GM18519 (cell line): ENCODE measurements around the gene PKHD1.
A peak's percentile ranks its signal among the peaks of the same experiment; 100 is the strongest.
"Not testable (repeated sequence)": the region's sequence is repeated elsewhere in the genome, so short reads cannot be mapped to it uniquely, and the experiment has no call there.

Experiments used
- ATAC-seq: cut with Tn5 transposase; IDR thresholded peaks from one replicate; pipeline ENCODE4 v1.9.1; 2021; ENCODE audit warnings: mild to moderate bottlenecking, moderate library complexity; ENCODE audit not compliant: unreplicated experiment, low FRiP score

PKHD1 gene

DNA sequence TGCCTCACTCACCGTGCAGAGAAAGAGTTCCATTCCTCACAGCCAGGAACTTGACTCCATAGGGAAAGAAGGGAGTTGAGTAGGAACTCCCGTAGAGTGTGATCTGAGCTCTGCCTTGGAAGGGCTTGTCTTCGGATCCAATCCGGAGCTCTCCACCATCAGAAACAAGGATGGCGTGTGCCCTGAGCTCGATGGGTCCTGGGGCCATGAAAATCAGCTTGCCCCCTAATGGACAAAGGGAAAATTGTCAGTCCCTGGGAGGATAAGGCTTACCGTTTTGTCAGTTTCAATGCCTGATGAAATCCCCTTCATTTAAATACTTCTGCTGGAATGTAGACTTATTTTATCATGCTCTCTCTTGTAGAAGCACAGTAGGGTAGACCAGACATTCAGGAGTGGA is 153.3 kb downstream of the PKHD1 start:
- peak; percentile 42 for ATAC-seq

DNA sequence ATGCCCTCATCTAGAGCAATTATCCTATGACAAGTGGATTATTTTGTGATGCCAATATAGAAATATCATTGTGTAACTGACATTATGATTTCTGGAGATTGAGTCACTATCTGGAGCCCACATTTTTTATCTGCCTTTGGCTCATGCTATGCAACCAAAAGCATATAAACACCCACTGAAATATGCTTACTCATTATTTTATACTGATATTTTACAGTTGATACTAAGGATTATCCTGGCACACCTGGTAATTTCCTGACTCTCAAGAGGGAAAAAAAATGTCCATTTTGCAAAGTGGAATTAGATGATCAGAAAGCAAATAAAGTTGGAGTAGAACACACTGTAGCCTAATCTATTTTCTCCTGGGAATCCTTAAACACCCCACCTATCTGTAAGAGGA is 154.5 kb downstream of the PKHD1 start:
- ATAC-seq: no peak

DNA sequence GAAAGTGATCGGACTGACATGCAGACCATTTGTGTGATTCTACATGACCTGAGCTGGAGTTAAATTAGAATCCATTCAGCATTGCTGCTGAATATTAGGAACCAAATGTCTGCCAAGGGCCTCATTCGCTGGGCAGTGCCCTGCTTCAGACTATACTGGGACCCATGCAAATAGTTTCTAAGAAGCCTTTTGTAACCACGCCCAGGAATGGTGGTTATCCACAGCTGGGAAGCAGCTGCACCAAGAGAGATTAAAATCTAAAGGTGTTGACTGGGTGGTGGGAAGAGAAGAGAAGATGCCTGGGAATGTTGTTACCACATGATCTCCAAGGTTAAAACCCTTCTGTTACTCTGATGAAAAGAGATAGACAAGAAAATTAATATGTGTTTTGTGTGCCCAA is 156.8 kb downstream of the PKHD1 start:
- no peak for ATAC-seq

DNA sequence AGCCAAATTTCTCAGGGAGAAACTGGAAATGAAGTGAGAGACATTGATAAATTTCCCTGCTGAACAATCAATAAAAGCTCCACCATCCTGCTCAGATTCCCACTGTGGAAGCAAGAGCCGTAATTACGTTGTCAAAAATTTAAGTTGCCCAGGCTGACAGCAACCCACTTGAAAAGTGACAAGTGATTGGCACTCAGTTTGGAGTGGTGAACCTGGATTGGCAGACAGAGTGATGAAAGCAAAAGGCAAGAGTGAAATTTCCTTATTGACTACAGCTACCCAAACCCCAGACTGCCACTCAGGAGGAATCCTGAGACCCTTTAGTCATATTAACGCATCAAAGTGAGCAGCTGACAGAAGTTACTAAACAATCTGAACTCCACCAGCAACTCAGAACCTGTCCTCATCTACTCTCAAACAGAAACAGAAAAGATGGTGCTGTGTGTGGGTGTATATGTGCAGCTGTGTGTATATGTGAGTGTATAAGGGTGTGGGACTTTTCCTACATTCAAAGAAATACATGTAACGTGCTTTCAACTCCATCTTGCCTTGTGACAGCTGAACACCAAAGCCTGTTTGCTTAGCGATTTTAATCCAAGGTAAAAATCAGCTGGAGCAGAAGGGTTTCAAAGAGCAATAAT is 157.4 kb downstream of the PKHD1 start:
- no peak for ATAC-seq

DNA sequence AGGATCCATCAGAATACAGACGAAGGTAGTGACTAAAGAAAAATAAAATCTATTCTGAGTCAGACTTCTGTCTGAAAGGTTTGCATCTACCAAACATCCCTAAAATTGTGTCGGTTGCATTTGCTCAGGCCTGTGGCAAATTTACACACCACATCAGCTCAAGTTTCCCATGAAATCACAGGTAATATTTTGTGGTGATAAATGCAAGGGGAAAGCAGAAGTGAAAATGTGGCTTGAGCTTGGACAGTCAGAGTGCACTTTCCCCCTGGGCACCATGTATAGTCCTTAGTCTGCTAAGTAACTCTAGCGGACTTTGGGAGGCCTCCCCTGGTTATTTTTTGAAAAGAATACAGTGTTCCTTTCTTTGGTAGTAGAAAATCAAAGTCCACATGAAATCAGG is 159.1 kb downstream of the PKHD1 start:
- peak; percentile 72 for ATAC-seq

DNA sequence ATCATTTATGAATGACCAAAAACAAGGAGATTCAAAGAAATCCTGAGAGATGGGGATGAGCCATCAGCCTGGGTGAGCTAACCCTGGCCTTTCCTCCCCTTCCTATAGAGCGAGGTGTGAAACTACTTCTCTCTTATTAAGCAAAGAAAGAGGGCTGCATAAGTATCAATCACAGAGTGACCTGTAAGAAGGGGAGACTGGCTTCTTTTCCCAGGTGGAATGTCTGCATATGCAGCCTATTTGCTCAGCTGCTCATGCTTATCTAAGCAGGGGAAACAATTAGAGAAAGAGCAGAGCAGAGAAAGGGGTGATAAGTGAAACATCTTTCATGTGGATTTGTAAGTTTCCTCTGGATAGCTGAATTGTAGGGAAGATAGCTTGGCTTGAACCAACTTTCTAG is 160.0 kb downstream of the PKHD1 start:
- ATAC-seq: no peak

DNA sequence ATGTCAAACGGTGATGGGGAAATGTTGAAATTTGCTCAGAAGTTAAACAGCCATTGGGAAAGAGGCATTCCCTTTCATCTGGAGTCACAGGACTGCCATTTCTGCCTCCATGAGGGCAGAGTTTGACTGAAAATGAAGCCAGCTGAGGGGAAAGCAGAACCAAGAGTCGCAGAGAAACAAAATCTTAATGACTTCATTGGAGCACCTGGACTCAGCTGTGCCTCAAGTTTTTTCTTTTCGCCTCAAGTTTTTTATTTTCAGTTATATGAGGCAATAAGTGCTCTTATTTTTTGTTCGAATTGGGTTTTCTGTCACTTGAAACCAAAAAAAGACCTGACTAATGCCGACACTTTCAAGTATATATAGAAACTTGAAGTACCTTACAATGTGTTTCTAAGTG is 161.3 kb downstream of the PKHD1 start:
- no peak for ATAC-seq

DNA sequence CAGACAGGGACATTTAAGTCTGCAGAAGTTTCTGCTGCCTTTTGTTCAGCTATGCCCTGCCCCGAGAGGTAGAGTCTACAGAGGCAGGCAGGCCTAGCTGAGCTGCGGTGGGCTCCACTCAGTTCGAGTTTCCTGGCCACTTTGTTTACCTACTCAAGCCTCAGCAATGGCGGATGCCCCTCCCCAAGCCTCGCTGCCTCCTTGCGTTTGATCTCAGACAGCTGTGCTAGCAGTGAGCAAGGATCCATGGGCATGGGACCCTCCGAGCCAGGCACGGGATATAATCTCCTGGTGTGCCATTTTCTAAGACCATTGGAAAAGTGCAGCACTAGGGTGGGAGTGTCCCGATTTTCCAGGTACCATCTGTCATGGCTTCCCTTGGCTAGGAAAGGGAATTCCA is 164.9 kb downstream of the PKHD1 start:
- not testable (repeated sequence) for ATAC-seq

DNA sequence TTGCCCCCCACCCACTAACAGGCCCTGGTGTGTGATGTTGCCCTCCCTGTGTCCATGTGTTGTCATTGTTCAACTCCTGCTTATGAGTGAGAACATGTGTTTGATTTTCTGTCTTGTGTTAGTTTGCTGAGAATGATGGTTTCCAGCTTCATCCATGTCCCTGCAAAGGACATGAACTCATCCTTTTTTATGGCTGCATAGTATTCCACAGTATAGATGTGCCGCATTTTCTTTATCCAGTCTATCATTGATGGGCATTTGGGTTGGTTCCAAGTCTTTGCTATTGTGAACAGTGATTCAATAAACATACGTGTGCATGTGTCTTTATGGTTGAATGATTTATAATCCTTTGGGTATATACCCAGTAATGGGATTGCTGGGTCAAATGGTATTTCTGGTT is 169.1 kb downstream of the PKHD1 start:
- not testable (repeated sequence) for ATAC-seq

DNA sequence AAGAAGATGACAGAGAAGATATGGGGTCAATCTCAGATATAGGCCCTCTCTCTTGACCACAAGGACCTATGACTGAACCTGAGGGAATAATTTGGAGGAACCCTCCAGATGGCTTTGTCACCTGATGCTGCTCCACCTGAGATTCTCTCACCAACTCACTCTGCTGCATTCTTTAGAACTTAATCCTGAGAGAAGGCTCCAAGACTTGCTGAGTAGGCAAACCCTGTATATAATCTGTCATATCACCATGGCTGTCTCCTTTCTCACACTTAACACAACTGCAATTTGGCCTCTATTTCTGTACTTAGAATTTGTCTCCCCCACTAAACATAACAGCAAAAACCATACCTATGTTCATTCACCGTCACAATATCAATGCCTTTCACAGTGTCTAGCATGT is 172.3 kb downstream of the PKHD1 start:
- ATAC-seq: no peak

DNA sequence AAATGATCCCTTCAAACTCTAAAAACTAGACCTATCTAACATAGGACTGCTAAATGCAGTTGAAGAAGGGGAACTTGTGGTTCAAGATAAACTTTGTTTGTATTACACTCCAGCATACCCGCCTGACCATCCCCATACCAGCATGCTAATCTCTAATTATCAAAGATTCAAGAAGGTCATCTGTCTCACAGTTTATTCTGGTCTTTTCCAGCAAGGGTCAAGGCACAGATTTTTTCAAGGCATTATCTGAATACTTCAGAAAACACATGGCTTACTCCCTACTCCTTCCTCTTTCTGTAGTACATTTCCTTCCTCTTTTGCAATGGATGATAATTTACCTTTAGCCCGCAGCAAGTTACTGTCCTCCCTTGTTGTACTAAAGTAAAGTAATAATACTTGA is 174.1 kb downstream of the PKHD1 start:
- no peak for ATAC-seq

DNA sequence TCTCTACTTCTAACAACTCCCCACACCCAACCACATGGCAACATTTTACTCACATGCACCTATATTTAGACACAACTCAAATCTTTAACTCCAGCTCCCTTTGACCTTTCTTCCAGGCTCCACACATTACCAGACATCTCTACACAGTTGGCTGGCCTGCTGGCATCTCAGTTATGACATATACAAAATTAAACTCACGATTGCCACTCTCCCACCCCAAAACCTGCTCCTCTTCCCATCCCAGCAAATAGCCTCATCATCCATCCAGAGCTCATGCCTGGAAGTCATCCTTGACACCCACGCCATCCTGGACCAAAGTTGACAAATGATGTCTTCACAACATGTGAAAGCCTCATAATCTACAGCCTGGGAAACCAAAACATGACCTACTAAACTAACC is 176.6 kb downstream of the PKHD1 start:
- no peak for ATAC-seq

DNA sequence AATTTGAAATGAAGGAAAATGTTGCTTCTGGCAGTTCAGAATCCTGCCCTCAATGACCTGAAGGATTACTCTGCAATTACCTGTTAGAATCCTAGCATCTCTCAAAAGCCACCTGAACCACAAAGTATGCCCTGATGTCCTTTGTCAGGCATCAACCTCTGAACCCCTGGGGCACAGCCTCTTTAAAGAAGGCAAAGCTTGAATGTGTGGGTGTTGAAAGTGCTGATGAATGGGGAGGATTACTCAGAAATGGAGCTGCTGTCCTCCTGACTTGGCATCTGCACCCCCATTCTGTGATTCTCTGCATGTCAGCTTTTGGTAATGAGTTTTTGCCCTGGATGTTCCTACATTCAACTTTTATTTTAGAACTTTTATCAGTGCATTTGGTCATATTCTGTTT is 179.2 kb downstream of the PKHD1 start:
- no peak for ATAC-seq

DNA sequence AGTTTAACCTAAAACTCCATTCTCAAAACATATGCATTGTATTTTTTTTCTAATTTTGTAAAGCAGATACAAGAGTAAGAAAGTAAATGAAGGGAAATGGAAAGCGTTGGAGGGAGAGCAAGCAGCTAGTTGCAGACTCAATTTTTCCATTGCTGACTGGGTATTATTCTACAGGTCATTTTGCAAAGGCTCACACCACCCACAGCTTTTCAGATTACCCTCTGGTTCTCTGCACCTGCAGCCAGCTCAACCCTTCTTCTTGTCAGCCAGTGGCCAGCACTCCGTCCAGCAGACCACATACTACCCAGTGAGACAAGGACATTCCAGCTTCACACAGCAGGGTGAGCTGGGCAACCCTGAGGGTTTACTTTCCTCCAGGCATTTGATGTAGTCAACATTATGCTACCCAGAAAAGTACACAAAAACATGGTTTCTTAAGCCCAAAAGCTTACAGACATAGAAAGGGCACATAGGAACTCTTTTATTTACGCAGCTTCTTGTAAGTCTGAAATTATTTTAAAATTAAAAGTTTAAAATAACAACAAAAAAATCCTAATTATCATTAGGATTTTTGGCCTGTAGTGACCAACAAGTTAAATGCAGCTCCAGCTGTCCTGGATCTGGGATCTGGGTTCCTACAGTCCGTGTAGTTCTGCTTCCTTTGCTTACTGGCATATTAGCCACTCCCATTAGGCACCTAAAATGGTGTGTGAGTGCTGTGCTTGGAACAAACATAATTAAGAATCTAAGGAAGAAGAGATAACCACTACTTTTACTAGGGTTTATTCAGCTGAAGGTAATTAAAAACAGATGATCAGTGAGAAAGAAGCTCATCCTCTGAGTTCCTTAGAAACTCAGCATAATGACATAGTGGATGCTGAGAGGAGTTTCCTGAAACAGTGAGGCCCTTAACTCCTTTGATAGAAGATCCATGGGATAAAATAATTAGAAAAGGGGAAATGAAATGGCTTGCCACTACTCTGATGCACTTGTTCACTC is 185.3 kb downstream of the PKHD1 start:
- no peak for ATAC-seq

DNA sequence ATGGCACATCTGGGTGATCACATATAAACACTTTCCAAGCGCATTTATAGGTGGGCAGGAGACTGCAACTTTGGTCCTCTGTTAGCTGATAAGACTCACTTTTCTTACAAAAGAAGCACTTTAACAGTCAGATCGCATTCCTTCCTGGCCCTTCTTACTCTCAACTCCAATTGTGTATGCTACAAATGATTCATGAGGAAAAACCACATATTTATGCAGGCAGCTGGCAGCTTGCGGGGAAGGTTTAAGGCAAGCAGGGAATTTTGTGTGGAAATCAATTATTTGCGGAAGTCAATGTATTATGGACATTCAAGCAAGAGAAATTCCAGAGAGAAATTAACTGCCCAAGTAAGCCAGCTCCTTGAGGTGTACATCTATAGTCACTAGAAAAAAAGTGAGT is 194.0 kb downstream of the PKHD1 start:
- no peak for ATAC-seq

DNA sequence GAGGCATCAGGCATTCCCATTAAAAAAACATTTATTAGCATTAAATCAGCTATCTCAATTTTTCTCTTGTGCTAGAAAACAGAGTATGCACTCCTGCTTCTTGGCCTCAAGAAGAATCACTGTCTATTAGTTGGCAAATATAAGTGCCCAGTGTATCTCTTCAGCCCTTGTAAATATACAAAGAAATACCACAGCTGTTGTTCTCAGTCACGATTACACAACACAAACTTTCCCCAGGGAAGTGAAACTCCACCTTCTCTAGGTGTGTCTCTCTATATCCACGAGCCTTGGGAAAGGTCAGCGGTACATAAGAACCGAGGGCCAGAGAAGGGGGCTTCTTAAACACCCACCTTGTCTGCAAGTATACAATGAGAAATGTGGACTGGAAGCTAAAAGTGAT is 194.7 kb downstream of the PKHD1 start:
- no peak for ATAC-seq

DNA sequence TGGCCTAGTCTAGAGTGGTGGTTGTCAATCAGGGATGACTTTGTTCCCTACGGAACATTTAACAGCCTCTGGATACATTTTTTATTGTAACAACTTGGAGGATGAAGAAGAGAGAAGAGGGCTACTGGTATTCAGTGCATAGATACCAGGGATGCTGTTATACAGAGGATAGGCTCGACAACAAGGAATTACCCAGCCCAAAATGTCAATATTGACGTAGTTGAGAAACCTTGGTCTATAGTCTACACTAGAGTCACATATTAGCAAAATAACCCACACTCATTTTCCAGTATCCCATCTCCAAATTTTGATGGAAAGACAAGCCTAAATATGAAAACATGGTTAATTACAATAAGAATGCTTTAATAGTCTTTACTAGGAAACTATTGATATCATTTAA is 195.1 kb downstream of the PKHD1 start:
- ATAC-seq: no peak

DNA sequence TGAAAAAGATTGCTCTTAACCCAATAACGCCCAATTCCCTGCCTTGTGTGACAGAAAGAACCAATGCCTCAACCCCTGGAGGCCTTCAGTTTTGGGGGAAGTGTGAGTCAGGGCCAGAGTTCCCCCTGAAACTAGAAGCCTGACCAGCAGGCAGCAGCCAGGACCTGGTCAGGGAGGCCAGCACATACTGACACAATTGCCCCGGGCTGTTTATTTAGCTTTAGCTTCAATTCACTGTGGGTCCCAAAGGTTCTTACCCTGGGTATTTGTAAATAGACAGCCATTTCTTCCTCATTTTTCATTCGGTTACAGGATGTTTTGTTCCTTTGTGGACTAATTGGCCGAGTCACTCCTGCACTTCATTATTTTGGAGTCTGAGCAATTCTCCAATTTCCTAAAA is 195.6 kb downstream of the PKHD1 start:
- ATAC-seq: no peak

DNA sequence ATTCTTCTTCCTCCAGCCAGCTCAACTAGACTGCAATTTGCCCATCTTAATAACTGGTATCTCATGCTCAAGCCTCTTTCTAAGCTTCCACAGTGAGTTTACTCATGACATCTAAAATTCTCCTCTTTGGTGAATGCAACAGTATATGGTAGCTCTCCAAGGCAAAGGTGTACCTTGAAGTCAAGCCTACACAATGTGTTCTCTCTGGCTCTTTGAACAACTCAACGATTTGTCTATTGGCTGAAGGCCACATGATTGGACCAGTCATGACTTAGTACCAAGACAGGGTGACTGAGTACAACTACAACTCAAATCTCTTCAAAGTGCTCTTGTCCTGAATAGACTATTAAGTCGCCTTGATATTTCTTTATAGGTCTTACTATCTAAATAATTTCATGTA is 199.6 kb downstream of the PKHD1 start:
- ATAC-seq: no peak

DNA sequence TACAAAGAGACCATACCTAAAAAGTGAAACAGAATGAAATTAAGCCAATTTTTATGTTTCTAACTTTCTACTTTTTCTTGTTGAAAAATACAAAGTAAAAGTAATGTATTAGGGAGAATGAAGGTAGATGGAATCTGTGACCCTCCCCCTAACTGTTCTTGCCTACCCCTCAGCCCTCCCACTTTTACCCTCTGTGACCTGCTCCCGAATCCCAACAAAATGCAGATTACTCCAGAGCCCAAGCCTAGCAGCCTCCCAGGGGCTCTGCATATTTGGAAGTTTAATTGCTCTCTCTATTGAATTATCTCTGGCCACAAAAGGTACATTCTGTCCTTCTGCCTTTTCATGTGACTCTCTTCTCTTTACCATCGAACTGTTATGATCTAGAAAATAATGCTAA is 201.5 kb downstream of the PKHD1 start:
- ATAC-seq: no peak

DNA sequence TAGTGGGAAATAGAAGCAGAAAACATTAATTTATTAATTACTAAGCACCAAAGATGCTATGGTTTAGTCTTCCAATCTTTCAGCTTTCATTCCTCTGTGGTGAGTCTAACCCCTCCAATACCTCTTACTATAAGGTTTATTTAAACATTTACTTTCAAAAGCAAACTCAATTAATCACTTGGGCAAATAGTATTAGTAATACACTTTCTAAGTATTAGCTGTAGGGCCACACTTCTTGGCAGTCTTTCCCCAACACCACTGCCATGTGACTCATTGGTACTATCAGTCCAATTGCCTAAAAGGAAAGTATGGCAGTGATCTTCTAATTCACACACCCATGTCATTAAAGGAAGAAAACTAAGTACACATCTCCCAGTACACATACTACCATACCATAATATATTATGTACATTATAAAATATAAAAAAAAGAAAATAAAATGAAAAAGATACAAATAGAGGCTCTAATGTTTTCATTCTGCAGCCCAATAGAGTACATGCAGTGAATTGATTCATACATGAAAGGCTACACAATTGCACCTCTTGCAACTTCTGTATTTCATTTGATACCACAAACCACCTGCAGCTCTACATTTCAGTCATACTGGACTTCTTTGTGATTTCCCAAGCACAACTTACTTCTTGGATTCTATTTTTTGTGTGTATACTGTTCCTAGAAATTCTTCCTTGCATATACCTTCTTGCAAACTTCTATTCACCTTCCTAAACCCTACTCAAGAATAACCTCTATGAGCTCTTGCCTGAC is 218.6 kb downstream of the PKHD1 start:
- ATAC-seq: no peak
